Heart left ventricle (tissue), 13 donors: Measurements from ENCODE around the gene RAB17.

Source experiments
- POLR2A ChIP-seq, 2 donors: fragments of 450-650 bp; IDR thresholded peaks; one replicate each; pipeline ENCODE4 v1.6.1; 2017; ENCODE audit warnings: antibody characterized with exemption in 2 of 2, mild to moderate bottlenecking in 2 of 2, moderate library complexity in 2 of 2
- TF ChIP-seq, protein P1 (sequence below), 12 donors: fragments of 200-600 bp; sonication (generic) in 4 of 12; IDR thresholded peaks; one replicate each; pipeline versions ENCODE4 v1.5.0 to v1.8.0; 2018 to 2022; ENCODE audit warnings: antibody characterized with exemption in 12 of 12, mild to moderate bottlenecking in 5 of 12
- donor health status: ischemic (EF 13 %, LVEDD 7.1; RV severe dilation, severe dysfunction).
- donor health status: DM: no; HTN: yes; CAD: no.
- donor health status: DM: no; HTN: no; CAD: no.
- donor health status: ischemic (EF 25% LVEDD 6.9; RV normal size, moderate dysfunction).
- donor health status: ischemic (EF 25% LVEDD 5.7; RV mildly dilated, moderate dysfunction).
- donor health status: ischemic (EF 35%, LVEDD 5.7; RV mildly dilated, moderate dysfunction).
- donor health status: nonischemic (EF 11% LVEDD 7.7; RV severe dilation, severe dysfunction).
- donor health status: DM: yes; HTN: yes; CAD: no.
- donor health status: PGD.
- donor health status: ischemic (EF 29% LVEDD 5.4; RV normal size, mild dysfunction).
- donor health status: nonischemic (EF 23%, LVEDD 6.1; RV moderate dilation, normal function).

DNA sequence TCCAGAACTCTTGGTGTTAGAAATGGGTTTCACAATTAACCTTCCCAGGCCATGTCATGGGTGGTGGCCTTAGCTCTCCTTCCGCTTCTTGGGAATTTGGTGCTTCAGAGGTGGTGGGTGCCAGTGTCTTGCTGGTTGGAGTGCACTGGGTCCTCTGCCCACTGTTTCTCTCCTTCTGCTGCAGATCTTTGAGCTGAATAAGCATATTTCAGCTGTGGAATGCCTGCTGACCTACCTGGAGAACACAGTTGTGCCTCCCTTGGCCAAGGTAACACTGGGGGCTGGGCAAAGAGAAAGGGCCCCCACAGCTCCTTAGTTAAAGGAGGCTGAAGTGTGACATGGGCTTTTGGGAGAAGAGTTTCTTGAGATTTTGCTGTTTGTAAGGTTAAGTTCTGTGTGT, 56.2 kb downstream of the RAB17 start:
- TF ChIP-seq, protein P1, sequence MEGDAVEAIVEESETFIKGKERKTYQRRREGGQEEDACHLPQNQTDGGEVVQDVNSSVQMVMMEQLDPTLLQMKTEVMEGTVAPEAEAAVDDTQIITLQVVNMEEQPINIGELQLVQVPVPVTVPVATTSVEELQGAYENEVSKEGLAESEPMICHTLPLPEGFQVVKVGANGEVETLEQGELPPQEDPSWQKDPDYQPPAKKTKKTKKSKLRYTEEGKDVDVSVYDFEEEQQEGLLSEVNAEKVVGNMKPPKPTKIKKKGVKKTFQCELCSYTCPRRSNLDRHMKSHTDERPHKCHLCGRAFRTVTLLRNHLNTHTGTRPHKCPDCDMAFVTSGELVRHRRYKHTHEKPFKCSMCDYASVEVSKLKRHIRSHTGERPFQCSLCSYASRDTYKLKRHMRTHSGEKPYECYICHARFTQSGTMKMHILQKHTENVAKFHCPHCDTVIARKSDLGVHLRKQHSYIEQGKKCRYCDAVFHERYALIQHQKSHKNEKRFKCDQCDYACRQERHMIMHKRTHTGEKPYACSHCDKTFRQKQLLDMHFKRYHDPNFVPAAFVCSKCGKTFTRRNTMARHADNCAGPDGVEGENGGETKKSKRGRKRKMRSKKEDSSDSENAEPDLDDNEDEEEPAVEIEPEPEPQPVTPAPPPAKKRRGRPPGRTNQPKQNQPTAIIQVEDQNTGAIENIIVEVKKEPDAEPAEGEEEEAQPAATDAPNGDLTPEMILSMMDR (IDR thresholded peaks at IDR 0.05) = no peak
- TF ChIP-seq POLR2A (IDR thresholded peaks at IDR 0.05) = no peak
